GM08714 (cell line): ENCODE data around the gene GART.

Experiments used
- H3K4me3 ChIP-seq: fragments of 200-500 bp; sonication (Bioruptor generic); 2 replicates; pipeline ENCODE4 v1.5.1; 2014; ENCODE audit warnings: mild to moderate bottlenecking, low read length, inconsistent platforms
- ZNF274 ChIP-seq: IDR thresholded peaks from 2 replicates; pipeline ENCODE4 v1.6.1; 2012; ENCODE audit warnings: mild to moderate bottlenecking, low read depth, low read length

GART gene

GRCh38 chr21:33560965-33561364 is 19.0 kb upstream of the GART start:
- no peak for TF ChIP-seq ZNF274
- H3K4me3 ChIP-seq = no peak overlapping the region

- no peak overlapping the region for H3K4me3 ChIP-seq
- TF ChIP-seq ZNF274 = no peak
Measured at GRCh38 chr21:33559813-33560212, 17.9 kb upstream of the GART start.

- H3K4me3 ChIP-seq = no peak overlapping the region
- TF ChIP-seq ZNF274 = no peak
Measured at GRCh38 chr21:33558777-33559421, 17.0 kb upstream of the GART start.

- TF ChIP-seq ZNF274 = no peak
- no peak overlapping the region for H3K4me3 ChIP-seq
Measured at GRCh38 chr21:33557447-33557846, 15.5 kb upstream of the GART start.

- no peak for TF ChIP-seq ZNF274
Measured at GRCh38 chr21:33554982-33555344, 13.0 kb upstream of the GART start.

GRCh38 chr21:33554236-33554981 is 12.5 kb upstream of the GART start:
- TF ChIP-seq ZNF274 = no peak
- no peak overlapping the region for H3K4me3 ChIP-seq

More at GRCh38 chr21:33554982-33555344, 13.0 kb upstream of the GART start:
- H3K4me3 ChIP-seq = no peak overlapping the region

- TF ChIP-seq ZNF274 = no peak
Measured at GRCh38 chr21:33552999-33553598, 11.2 kb upstream of the GART start.

GRCh38 chr21:33552093-33552998 is 10.4 kb upstream of the GART start:
- TF ChIP-seq ZNF274 = no peak
- no peak overlapping the region for H3K4me3 ChIP-seq

More at GRCh38 chr21:33552999-33553598, 11.2 kb upstream of the GART start:
- no peak overlapping the region for H3K4me3 ChIP-seq

- H3K4me3 ChIP-seq = no peak overlapping the region
- no peak for TF ChIP-seq ZNF274
Measured at GRCh38 chr21:33551664-33552063, 9.7 kb upstream of the GART start.

- no peak for TF ChIP-seq ZNF274
- no peak overlapping the region for H3K4me3 ChIP-seq
Measured at GRCh38 chr21:33550772-33551660, 9.1 kb upstream of the GART start.

- H3K4me3 ChIP-seq = no peak overlapping the region
- TF ChIP-seq ZNF274 = no peak
Measured at GRCh38 chr21:33549848-33550771, 8.2 kb upstream of the GART start.

- no peak for TF ChIP-seq ZNF274
- H3K4me3 ChIP-seq = no peak overlapping the region
Measured at GRCh38 chr21:33546086-33546485, 4.2 kb upstream of the GART start.
